Neural cell (in vitro differentiated cells): ENCODE measurements around the gene C17orf78. TPM values are rescaled to one million over a fixed set of nuclear protein-coding genes. Genes with fewer than 3 reads are reported as not detected.

Experiments
- H2AFZ ChIP-seq: fragments of 200-600, 300-800 bp; sonication (generic), shearing (Covaris generic); 2 replicates; pipeline ENCODE4 v1.6.0; 2014; ENCODE audit warnings: low read depth, mild to moderate bottlenecking, antibody characterized with exemption, low read length, moderate library complexity
- H3F3A ChIP-seq: fragments of 200-600 bp; shearing (Covaris generic); 2 replicates; pipeline ENCODE4 v1.6.1; 2016; ENCODE audit warnings: mild to moderate bottlenecking, moderate library complexity, mixed read lengths, antibody characterized with exemption, low read length; ENCODE audit not compliant: insufficient read depth, poor library complexity, severe bottlenecking
- H3K27ac ChIP-seq: fragments of 200-600, 300-800 bp; sonication (generic), shearing (Covaris generic); 2 replicates; pipeline ENCODE4 v1.5.1; 2014; ENCODE audit warnings: mild to moderate bottlenecking, low read length, moderate library complexity
- H3K27me3 ChIP-seq: fragments of 300-800, 200-600 bp; sonication (generic), shearing (Covaris generic); 2 replicates; pipeline ENCODE4 v1.6.0; 2014; ENCODE audit warnings: mild to moderate bottlenecking, low read depth, low read length, moderate library complexity; ENCODE audit not compliant: insufficient read depth
- H3K36me3 ChIP-seq: fragments of 300-800, 200-600 bp; sonication (generic), shearing (Covaris generic); 2 replicates; pipeline ENCODE4 v1.5.1; 2014; ENCODE audit warnings: mild to moderate bottlenecking, antibody characterized with exemption, low read length, moderate library complexity; ENCODE audit not compliant: insufficient read depth
- H3K4me2 ChIP-seq: fragments of 300-800, 200-600 bp; sonication (generic), shearing (Covaris generic); 2 replicates; pipeline ENCODE4 v1.6.0; 2014; ENCODE audit warnings: mild to moderate bottlenecking, low read length
- H3K4me3 ChIP-seq: fragments of 300-800, 200-600 bp; sonication (generic), shearing (Covaris generic); 2 replicates; pipeline ENCODE4 v1.5.1; 2014; ENCODE audit warnings: mild to moderate bottlenecking, low read length, moderate library complexity
- H3K79me2 ChIP-seq: fragments of 200-600 bp; shearing (Covaris generic); replicated peaks from 2 replicates; pipeline ENCODE4 v1.6.0; 2014; ENCODE audit warnings: mild to moderate bottlenecking, low read length, moderate library complexity; ENCODE audit not compliant: insufficient read depth
- H3K9ac ChIP-seq: fragments of 300-800, 200-600 bp; sonication (generic), shearing (Covaris generic); 2 replicates; pipeline ENCODE4 v1.6.1; 2016; ENCODE audit warnings: mild to moderate bottlenecking, low read length, mixed read lengths
- H3K9me2 ChIP-seq: fragments of 200-600 bp; shearing (Covaris generic); 2 replicates; pipeline ENCODE4 v1.6.1; 2016; ENCODE audit warnings: mild to moderate bottlenecking, low read length, mixed read lengths; ENCODE audit not compliant: insufficient read depth
- H3K9me3 ChIP-seq: fragments of 200-600, 300-800 bp; sonication (generic), shearing (Covaris generic); 2 replicates; pipeline ENCODE4 v1.6.1; 2016; ENCODE audit warnings: mild to moderate bottlenecking, mixed run types, low read length, moderate library complexity, mixed read lengths
- H4K20me1 ChIP-seq: fragments of 200-600 bp; shearing (Covaris generic); 2 replicates; pipeline ENCODE4 v1.6.1; 2016; ENCODE audit warnings: mild to moderate bottlenecking, mixed run types; ENCODE audit not compliant: insufficient read depth
- EP300 ChIP-seq: fragments of 450-650 bp; conservative IDR thresholded peaks from 2 replicates; pipeline ENCODE4 v1.6.1; 2014; ENCODE audit warnings: antibody characterized with exemption, mild to moderate bottlenecking, moderate library complexity; ENCODE audit not compliant: poor library complexity, severe bottlenecking
- EZH2 ChIP-seq: fragments of 200-600, 300-800 bp; shearing (Covaris generic), sonication (generic); IDR thresholded peaks from 2 replicates; pipeline ENCODE4 v1.6.1; 2014; ENCODE audit warnings: antibody characterized with exemption, low read length, borderline replicate concordance, mild to moderate bottlenecking; ENCODE audit not compliant: insufficient read depth, poor library complexity, severe bottlenecking
- MXI1 ChIP-seq: fragments of 450-650 bp; conservative IDR thresholded peaks from 2 replicates; pipeline ENCODE4 v1.6.1; 2014; ENCODE audit warnings: antibody characterized with exemption, mild to moderate bottlenecking; ENCODE audit not compliant: poor library complexity, severe bottlenecking
- POLR2AphosphoS5 ChIP-seq: IDR thresholded peaks from 2 replicates; pipeline ENCODE4 v1.6.1; 2012
- RAD21 ChIP-seq: fragments of 450-650 bp; conservative IDR thresholded peaks from 2 replicates; pipeline ENCODE4 v1.6.1; 2014; ENCODE audit warnings: antibody characterized with exemption, mild to moderate bottlenecking, moderate library complexity
- SMC3 ChIP-seq: fragments of 450-650 bp; conservative IDR thresholded peaks from 2 replicates; pipeline ENCODE4 v1.6.1; 2014; ENCODE audit warnings: antibody characterized with exemption, mild to moderate bottlenecking, moderate library complexity; ENCODE audit not compliant: poor library complexity
- TAF1 ChIP-seq: IDR thresholded peaks from 2 replicates; pipeline ENCODE4 v1.6.1; 2012; ENCODE audit warnings: low read depth
- polyA plus RNA-seq: library from polyadenylated mRNA; depleted of rRNA; stranded (reverse); fragments of >200 nt; gene quantifications from 2 replicates; pipeline ENCODE4 v1.2.3, GENCODE V29; 2014
- TF ChIP-seq, protein P1 (sequence below): fragments of 450-650 bp; IDR thresholded peaks from 2 replicates; pipeline ENCODE4 v1.5.1; 2014; ENCODE audit warnings: antibody characterized with exemption, mild to moderate bottlenecking, moderate library complexity; ENCODE audit not compliant: poor library complexity, severe bottlenecking
- TF ChIP-seq, protein P2 (sequence below): IDR thresholded peaks from 2 replicates; pipeline ENCODE4 v1.6.1; 2012; ENCODE audit warnings: borderline replicate concordance

C17orf78 gene
- polyA plus RNA-seq, 1 donor from 2014 or later = not detected

DNA sequence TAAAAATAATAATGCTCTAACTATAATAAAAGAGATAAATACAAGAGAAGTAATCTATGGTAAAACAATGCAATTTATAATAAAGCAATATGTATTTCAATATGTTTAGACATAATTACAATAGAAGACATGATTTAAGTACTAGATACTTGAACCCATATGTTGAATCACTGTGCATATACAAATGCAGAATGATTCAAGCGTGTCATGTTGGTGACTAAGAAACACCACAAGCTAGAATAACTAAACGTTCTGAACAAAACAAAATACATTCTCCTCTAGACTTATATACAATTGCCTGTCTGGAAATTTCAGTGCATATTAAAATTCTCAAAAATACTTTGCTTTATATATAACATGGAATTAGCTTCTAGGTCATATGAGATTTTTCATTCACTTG, 42.1 kb downstream of the C17orf78 start:
- H3K9ac ChIP-seq = no peak overlapping the region
- no peak overlapping the region for H3K27ac ChIP-seq
- H3K4me3 ChIP-seq = no peak overlapping the region
- H3K79me2 ChIP-seq = peaks cover 3% of the 10 kb centered on the region
- H3F3A ChIP-seq = no peaks in the 10 kb centered on the region
- TF ChIP-seq, protein P1, sequence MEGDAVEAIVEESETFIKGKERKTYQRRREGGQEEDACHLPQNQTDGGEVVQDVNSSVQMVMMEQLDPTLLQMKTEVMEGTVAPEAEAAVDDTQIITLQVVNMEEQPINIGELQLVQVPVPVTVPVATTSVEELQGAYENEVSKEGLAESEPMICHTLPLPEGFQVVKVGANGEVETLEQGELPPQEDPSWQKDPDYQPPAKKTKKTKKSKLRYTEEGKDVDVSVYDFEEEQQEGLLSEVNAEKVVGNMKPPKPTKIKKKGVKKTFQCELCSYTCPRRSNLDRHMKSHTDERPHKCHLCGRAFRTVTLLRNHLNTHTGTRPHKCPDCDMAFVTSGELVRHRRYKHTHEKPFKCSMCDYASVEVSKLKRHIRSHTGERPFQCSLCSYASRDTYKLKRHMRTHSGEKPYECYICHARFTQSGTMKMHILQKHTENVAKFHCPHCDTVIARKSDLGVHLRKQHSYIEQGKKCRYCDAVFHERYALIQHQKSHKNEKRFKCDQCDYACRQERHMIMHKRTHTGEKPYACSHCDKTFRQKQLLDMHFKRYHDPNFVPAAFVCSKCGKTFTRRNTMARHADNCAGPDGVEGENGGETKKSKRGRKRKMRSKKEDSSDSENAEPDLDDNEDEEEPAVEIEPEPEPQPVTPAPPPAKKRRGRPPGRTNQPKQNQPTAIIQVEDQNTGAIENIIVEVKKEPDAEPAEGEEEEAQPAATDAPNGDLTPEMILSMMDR = no peak
- TF ChIP-seq SMC3 = no peak
- no peak for TF ChIP-seq RAD21
- TF ChIP-seq, protein P2, sequence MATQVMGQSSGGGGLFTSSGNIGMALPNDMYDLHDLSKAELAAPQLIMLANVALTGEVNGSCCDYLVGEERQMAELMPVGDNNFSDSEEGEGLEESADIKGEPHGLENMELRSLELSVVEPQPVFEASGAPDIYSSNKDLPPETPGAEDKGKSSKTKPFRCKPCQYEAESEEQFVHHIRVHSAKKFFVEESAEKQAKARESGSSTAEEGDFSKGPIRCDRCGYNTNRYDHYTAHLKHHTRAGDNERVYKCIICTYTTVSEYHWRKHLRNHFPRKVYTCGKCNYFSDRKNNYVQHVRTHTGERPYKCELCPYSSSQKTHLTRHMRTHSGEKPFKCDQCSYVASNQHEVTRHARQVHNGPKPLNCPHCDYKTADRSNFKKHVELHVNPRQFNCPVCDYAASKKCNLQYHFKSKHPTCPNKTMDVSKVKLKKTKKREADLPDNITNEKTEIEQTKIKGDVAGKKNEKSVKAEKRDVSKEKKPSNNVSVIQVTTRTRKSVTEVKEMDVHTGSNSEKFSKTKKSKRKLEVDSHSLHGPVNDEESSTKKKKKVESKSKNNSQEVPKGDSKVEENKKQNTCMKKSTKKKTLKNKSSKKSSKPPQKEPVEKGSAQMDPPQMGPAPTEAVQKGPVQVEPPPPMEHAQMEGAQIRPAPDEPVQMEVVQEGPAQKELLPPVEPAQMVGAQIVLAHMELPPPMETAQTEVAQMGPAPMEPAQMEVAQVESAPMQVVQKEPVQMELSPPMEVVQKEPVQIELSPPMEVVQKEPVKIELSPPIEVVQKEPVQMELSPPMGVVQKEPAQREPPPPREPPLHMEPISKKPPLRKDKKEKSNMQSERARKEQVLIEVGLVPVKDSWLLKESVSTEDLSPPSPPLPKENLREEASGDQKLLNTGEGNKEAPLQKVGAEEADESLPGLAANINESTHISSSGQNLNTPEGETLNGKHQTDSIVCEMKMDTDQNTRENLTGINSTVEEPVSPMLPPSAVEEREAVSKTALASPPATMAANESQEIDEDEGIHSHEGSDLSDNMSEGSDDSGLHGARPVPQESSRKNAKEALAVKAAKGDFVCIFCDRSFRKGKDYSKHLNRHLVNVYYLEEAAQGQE = no peak
- no peak for TF ChIP-seq MXI1
- no peak for TF ChIP-seq EZH2
- TF ChIP-seq POLR2AphosphoS5 = no peak
- no peak for TF ChIP-seq TAF1
- no peak for TF ChIP-seq EP300
- no peaks in the 10 kb centered on the region for H3K9me3 ChIP-seq
- H3K9me2 ChIP-seq = no peaks in the 10 kb centered on the region
- H3K36me3 ChIP-seq = no peaks in the 10 kb centered on the region
- H3K27me3 ChIP-seq = no peaks in the 10 kb centered on the region
- no peaks in the 10 kb centered on the region for H4K20me1 ChIP-seq
- H2AFZ ChIP-seq = no peak overlapping the region
- H3K4me2 ChIP-seq = no peak overlapping the region

DNA sequence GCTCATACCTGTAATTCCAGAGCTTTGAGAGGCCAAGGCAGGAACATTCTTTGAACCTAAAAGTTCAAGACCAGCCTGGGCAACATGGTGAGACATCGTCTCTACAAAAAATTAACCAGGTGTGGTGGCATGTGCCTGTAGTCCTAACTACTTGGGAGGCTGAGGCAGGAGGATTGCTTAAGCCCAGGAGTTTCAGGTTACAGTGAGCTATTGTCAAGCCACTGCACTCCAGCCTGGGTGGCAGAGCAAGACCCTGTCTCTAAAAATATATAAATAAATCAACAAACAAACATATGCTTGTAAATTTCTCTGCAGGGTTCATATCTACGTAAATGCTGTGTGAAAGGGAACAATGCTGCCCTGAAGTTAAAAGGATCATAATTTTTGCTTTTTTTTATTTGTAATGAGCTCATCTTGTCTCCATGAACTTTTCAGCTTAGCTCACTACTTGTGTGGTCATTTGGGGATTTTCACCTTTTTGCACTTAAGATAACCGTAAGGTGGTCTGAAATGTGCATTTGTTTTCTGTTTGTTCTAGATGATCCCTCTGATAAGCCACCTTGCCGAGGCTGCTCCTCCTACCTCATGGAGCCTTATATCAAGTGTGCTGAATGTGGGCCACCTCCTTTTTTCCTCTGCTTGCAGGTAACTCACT, 47.3 kb downstream of the C17orf78 start:
- Histone ChIP-seq H3K9me2 (no peaks in the 10 kb centered on the region), H3K27ac (no peak overlapping the region), H3K9ac (no peak overlapping the region), H3K9me3 (no peaks in the 10 kb centered on the region), H2AFZ (no peak overlapping the region), H3K79me2 (no peaks in the 10 kb centered on the region), H4K20me1 (no peaks in the 10 kb centered on the region), H3K4me2 (no peak overlapping the region), H3K27me3 (no peaks in the 10 kb centered on the region), H3K36me3 (no peaks in the 10 kb centered on the region), H3K4me3 (no peak overlapping the region), H3F3A (no peaks in the 10 kb centered on the region)
- TF ChIP-seq, protein P1 = no peak
- no peak for TF ChIP-seq TAF1
- TF ChIP-seq POLR2AphosphoS5 = no peak
- no peak for TF ChIP-seq MXI1
- TF ChIP-seq SMC3 = no peak
- TF ChIP-seq EP300 = no peak
- TF ChIP-seq, protein P2 = no peak
- no peak for TF ChIP-seq EZH2
- TF ChIP-seq RAD21 = no peak
